DND-41 (cell line): ENCODE data around the gene CD3E.

Source experiments
- ATAC-seq: fragments of 200-7000 bp; cut with Tn5 transposase; 3 replicates; pipeline ENCODE4 v1.9.1; 2021; ENCODE audit warnings: low read depth; ENCODE audit not compliant: insufficient read depth
- DNase-seq: peaks from one replicate; pipeline ENCODE4 v3.0.0-alpha.2; 2020
- H2AFZ ChIP-seq: 2 replicates; pipeline ENCODE4 v1.6.0; 2012; ENCODE audit warnings: low read depth, low read length
- H3K27ac ChIP-seq: 2 replicates; pipeline ENCODE4 v1.5.1; 2012; ENCODE audit warnings: low read length, inconsistent platforms
- H3K27me3 ChIP-seq: fragments of 200-600 bp; sonication (generic); 2 replicates; pipeline ENCODE4 v1.6.0; 2012; ENCODE audit warnings: low read length, mild to moderate bottlenecking, inconsistent platforms; ENCODE audit not compliant: insufficient read depth, poor library complexity
- H3K36me3 ChIP-seq: 2 replicates; pipeline ENCODE4 v1.5.1; 2012; ENCODE audit warnings: low read length, inconsistent platforms; ENCODE audit not compliant: insufficient read depth
- H3K4me1 ChIP-seq: 2 replicates; pipeline ENCODE4 v1.5.1; 2012; ENCODE audit warnings: mild to moderate bottlenecking, low read length; ENCODE audit not compliant: insufficient read depth
- H3K4me2 ChIP-seq: 2 replicates; pipeline ENCODE4 v1.6.0; 2012; ENCODE audit warnings: mild to moderate bottlenecking, moderate library complexity, low read length, inconsistent platforms; ENCODE audit not compliant: insufficient read depth
- H3K4me3 ChIP-seq, 2 experiments: fragments of 200-600 bp in 1 of 2; shearing (Covaris generic) in 1 of 2; 2 replicates each; pipeline ENCODE4 v1.5.1; 2012 to 2016; ENCODE audit warnings: inconsistent platforms in 2 of 2, low read length in 2 of 2, mild to moderate bottlenecking in 2 of 2, low read depth in 1 of 2, moderate library complexity in 1 of 2
- H3K79me2 ChIP-seq: 2 replicates; pipeline ENCODE4 v1.6.0; 2012; ENCODE audit warnings: low read length, inconsistent platforms; ENCODE audit not compliant: insufficient read depth
- H3K9ac ChIP-seq: 2 replicates; pipeline ENCODE4 v1.6.0; 2012; ENCODE audit warnings: low read depth, mild to moderate bottlenecking, inconsistent platforms, low read length, moderate library complexity
- H3K9me3 ChIP-seq: 2 replicates; pipeline ENCODE4 v1.5.1; 2012; ENCODE audit warnings: low read length, moderate library complexity, mild to moderate bottlenecking, inconsistent platforms; ENCODE audit not compliant: insufficient read depth, severe bottlenecking
- H4K20me1 ChIP-seq: 2 replicates; pipeline ENCODE4 v1.6.0; 2012; ENCODE audit warnings: low read length; ENCODE audit not compliant: insufficient read depth
- EZH2 ChIP-seq: IDR thresholded peaks from 3 replicates; pipeline ENCODE4 v1.6.1; 2012; ENCODE audit warnings: borderline replicate concordance, low read depth, mild to moderate bottlenecking, moderate library complexity, low read length, inconsistent platforms; ENCODE audit not compliant: severe bottlenecking
- TF ChIP-seq, protein P1 (sequence below): IDR thresholded peaks from 2 replicates; pipeline ENCODE4 v1.5.1; 2012; ENCODE audit warnings: borderline replicate concordance, low read length, moderate library complexity, mild to moderate bottlenecking; ENCODE audit not compliant: poor library complexity, severe bottlenecking; ENCODE audit errors: extremely low read depth

Gene CD3E

GRCh38 chr11:118289401-118289800, 15.1 kb upstream of the CD3E start:
- H3K79me2 ChIP-seq = no peaks in the 10 kb centered on the region
- H3K36me3 ChIP-seq = no peaks in the 10 kb centered on the region
- H4K20me1 ChIP-seq = no peaks in the 10 kb centered on the region
- H3K27ac ChIP-seq = no peak overlapping the region
- H3K9ac ChIP-seq = no peak overlapping the region
- no peaks in the 10 kb centered on the region for H3K9me3 ChIP-seq
- H3K27me3 ChIP-seq = no peaks in the 10 kb centered on the region
- no peak overlapping the region for H2AFZ ChIP-seq
- H3K4me1 ChIP-seq = peaks cover 2% of the 10 kb centered on the region; the same call in 1 of the 2 replicates
- no peak overlapping the region for H3K4me2 ChIP-seq
- H3K4me3 ChIP-seq = no peak overlapping the region
- TF ChIP-seq EZH2 = no peak
- TF ChIP-seq, protein P1, sequence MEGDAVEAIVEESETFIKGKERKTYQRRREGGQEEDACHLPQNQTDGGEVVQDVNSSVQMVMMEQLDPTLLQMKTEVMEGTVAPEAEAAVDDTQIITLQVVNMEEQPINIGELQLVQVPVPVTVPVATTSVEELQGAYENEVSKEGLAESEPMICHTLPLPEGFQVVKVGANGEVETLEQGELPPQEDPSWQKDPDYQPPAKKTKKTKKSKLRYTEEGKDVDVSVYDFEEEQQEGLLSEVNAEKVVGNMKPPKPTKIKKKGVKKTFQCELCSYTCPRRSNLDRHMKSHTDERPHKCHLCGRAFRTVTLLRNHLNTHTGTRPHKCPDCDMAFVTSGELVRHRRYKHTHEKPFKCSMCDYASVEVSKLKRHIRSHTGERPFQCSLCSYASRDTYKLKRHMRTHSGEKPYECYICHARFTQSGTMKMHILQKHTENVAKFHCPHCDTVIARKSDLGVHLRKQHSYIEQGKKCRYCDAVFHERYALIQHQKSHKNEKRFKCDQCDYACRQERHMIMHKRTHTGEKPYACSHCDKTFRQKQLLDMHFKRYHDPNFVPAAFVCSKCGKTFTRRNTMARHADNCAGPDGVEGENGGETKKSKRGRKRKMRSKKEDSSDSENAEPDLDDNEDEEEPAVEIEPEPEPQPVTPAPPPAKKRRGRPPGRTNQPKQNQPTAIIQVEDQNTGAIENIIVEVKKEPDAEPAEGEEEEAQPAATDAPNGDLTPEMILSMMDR = no peak
- DNase-seq = no peak
- no peak for ATAC-seq

- Histone ChIP-seq H3K36me3 (no peaks in the 10 kb centered on the region), H3K27ac (no peak overlapping the region), H3K9me3 (no peaks in the 10 kb centered on the region), H3K9ac (no peak overlapping the region), H3K4me1 (peaks cover 3% of the 10 kb centered on the region; the same call in 1 of the 2 replicates), H3K27me3 (no peaks in the 10 kb centered on the region), H2AFZ (no peak overlapping the region), H3K4me3 (no peak overlapping the region), H4K20me1 (no peaks in the 10 kb centered on the region), H3K79me2 (no peaks in the 10 kb centered on the region), H3K4me2 (no peak overlapping the region)
- DNase-seq (no peak), ATAC-seq (no peak)
- no peak for TF ChIP-seq EZH2
- TF ChIP-seq, protein P1 = peak; percentile 55
Measured at GRCh38 chr11:118290923-118291322, 13.6 kb upstream of the CD3E start.

DNA sequence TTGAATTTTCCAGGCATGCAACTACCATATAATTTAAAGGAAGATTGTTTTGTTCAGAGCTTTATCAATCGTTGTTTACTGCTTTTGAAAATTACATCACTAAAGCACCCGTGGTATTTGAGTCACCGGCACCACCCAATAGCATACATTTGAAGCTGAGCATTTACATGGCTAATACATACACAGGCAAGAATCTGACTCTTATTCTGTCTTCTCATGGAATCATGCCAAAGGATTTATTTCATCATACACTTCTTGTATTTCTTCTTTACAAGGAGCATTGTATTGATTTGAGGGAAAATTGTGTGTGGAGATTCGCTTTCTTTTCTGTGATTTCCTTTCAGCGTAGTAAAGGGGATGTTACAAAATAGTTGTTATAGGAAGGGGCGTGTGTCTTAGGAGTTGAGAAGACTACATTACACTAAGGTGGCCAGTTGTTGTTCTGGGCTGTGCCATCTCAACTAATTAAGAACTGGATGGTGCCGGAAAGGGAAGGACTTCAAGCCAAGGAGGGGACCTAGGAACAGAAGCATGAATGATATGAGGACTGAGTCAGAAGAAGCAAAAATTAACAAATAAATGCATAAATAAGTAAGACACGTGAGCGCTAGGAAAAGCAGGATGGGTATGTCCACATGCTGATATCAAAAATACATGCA, 12.9 kb upstream of the CD3E start:
- no peaks in the 10 kb centered on the region for H3K79me2 ChIP-seq
- no peaks in the 10 kb centered on the region for H4K20me1 ChIP-seq
- no peak overlapping the region for H3K4me3 ChIP-seq
- H3K4me2 ChIP-seq = no peak overlapping the region
- no peaks in the 10 kb centered on the region for H3K36me3 ChIP-seq
- DNase-seq = no peak
- TF ChIP-seq EZH2 = no peak
- TF ChIP-seq, protein P1 = no peak
- no peaks in the 10 kb centered on the region for H3K9me3 ChIP-seq
- H3K27ac ChIP-seq = no peak overlapping the region
- no peak for ATAC-seq
- H3K9ac ChIP-seq = no peak overlapping the region
- H3K27me3 ChIP-seq = no peaks in the 10 kb centered on the region
- H3K4me1 ChIP-seq = peaks cover 7% of the 10 kb centered on the region; the same call in 1 of the 2 replicates
- no peak overlapping the region for H2AFZ ChIP-seq

GRCh38 chr11:118294053-118294452, 10.5 kb upstream of the CD3E start:
- TF ChIP-seq, protein P1 = no peak
- no peak for TF ChIP-seq EZH2
- peaks cover 7% of the 10 kb centered on the region; the same call in 1 of the 2 replicates for H3K4me1 ChIP-seq

More at GRCh38 chr11:118294053-118294452, 10.5 kb upstream of the CD3E start:
- no peak for DNase-seq
- Histone ChIP-seq H3K27ac (no peak overlapping the region), H3K79me2 (no peaks in the 10 kb centered on the region), H3K9me3 (no peaks in the 10 kb centered on the region), H3K4me2 (no peak overlapping the region), H3K4me3 (no peak overlapping the region), H3K9ac (no peak overlapping the region), H3K27me3 (no peaks in the 10 kb centered on the region), H2AFZ (no peak overlapping the region), H4K20me1 (no peaks in the 10 kb centered on the region), H3K36me3 (no peaks in the 10 kb centered on the region)
- ATAC-seq = no peak
